Measurements from ENCODE around the gene GPSM3.
"Not testable (repeated sequence)": the region's sequence is repeated elsewhere in the genome, so short reads cannot be mapped to it uniquely, and the experiment has no call there.

The GPSM3 gene

GRCh38 chr6:32195902-32196681 is 3.6 kb upstream of the GPSM3 start:
- DNase-seq (ENCODE audit: low spot score): peak; percentile 96
- TF ChIP-seq CTCF (IDR thresholded peaks at IDR 0.05; ENCODE audit: extremely low read depth, missing control alignments): no peak

- no peak for DNase-seq (ENCODE audit: low spot score)
Measured at GRCh38 chr6:32195652-32195901, 3.1 kb upstream of the GPSM3 start.

GRCh38 chr6:32194825-32195651 is 2.6 kb upstream of the GPSM3 start:
- DNase-seq (ENCODE audit: low spot score): no peak
- peak; percentile 21 for TF ChIP-seq CTCF (IDR thresholded peaks at IDR 0.05; ENCODE audit: extremely low read depth, missing control alignments)

More at GRCh38 chr6:32195652-32195901, 3.1 kb upstream of the GPSM3 start:
- TF ChIP-seq CTCF (IDR thresholded peaks at IDR 0.05; ENCODE audit: extremely low read depth, missing control alignments): no peak

- no peak for TF ChIP-seq CTCF (IDR thresholded peaks at IDR 0.05; ENCODE audit: extremely low read depth, missing control alignments)
- no peak for DNase-seq (ENCODE audit: low spot score)
Measured at GRCh38 chr6:32194388-32194787, 1.9 kb upstream of the GPSM3 start.

- DNase-seq (ENCODE audit: low spot score): not testable (repeated sequence)
Measured at GRCh38 chr6:32193096-32193495, 653 bp upstream of the GPSM3 start.

GRCh38 chr6:32191696-32192607 is 491 bp downstream of the GPSM3 start:
- no peak for TF ChIP-seq CTCF (IDR thresholded peaks at IDR 0.05; ENCODE audit: extremely low read depth, missing control alignments)

GRCh38 chr6:32190911-32191677 is 1.3 kb downstream of the GPSM3 start:
- no peak for TF ChIP-seq CTCF (IDR thresholded peaks at IDR 0.05; ENCODE audit: extremely low read depth, missing control alignments)
- no peak for DNase-seq (ENCODE audit: low spot score)

More at GRCh38 chr6:32191696-32192607, 491 bp downstream of the GPSM3 start:
- no peak for DNase-seq (ENCODE audit: low spot score)

Data from GM20000 (cell line).